Right lobe of liver (tissue), 4 donors: ENCODE results near the gene UGT1A9.

Source experiments
- POLR2A ChIP-seq: fragments of 450-650 bp; IDR thresholded peaks from one replicate; pipeline ENCODE4 v1.6.1; 2017; ENCODE audit warnings: antibody characterized with exemption, mild to moderate bottlenecking
- TF ChIP-seq, protein P1 (sequence below), 4 donors: fragments of 200-600 bp in 3 of 4; fragments of 450-650 bp in 1 of 4; IDR thresholded peaks; one replicate each; pipeline versions ENCODE4 v1.5.1 to v1.8.0; 2016 to 2022; ENCODE audit warnings: antibody characterized with exemption in 4 of 4, mild to moderate bottlenecking in 2 of 4
- donor health status: DM: no; HTN: no; CAD: no.
- donor health status: DM: no; HTN: no; CAD: no.
- donor health status: DM: no; HTN: yes; CAD: no.

DNA sequence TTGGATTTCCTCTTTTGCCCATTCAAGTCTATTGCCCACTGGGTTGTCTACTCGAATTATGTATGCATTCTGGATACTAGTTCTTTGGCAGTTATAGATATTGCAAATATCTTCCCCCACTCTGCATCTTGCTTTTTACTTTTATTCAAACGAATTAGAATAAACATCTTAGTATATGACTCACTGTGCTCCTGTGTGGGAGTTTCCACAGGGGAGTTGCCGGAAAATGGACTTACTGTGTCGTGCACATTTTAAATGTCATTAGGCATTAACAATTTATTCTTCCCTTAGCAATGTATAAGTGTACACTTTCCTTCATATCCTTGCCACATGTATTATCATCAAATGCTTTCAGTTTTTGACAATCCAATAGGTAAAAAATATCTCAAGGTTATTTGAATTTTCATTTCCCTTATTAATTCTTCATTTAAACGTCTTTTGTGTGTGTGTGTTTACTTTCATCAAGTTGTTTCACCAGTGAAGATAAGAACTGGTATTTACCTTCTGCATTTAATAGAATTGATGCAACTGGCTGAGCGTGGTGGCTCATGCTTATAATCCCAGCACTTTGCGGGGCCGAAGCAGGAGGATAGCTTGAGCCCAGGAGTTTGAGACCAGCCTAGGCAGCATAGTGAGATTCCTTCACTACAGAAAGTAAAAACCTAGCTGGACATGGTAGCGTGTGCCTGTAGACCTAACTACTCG lies 36.4 kb downstream of the UGT1A9 start:
- TF ChIP-seq POLR2A: no peak
- TF ChIP-seq, protein P1, sequence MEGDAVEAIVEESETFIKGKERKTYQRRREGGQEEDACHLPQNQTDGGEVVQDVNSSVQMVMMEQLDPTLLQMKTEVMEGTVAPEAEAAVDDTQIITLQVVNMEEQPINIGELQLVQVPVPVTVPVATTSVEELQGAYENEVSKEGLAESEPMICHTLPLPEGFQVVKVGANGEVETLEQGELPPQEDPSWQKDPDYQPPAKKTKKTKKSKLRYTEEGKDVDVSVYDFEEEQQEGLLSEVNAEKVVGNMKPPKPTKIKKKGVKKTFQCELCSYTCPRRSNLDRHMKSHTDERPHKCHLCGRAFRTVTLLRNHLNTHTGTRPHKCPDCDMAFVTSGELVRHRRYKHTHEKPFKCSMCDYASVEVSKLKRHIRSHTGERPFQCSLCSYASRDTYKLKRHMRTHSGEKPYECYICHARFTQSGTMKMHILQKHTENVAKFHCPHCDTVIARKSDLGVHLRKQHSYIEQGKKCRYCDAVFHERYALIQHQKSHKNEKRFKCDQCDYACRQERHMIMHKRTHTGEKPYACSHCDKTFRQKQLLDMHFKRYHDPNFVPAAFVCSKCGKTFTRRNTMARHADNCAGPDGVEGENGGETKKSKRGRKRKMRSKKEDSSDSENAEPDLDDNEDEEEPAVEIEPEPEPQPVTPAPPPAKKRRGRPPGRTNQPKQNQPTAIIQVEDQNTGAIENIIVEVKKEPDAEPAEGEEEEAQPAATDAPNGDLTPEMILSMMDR (IDR thresholded peaks at IDR 0.05): no peak
